Embryonic facial prominence (tissue), 1 donor: Measurements from ENCODE around the gene MYH15.
"Not testable (repeated sequence)": the region's sequence is repeated elsewhere in the genome, so short reads cannot be mapped to it uniquely, and the experiment has no call there.

Experiments
- DNase-seq: peaks from one replicate; pipeline ENCODE4 v3.0.0-alpha.2; 2016; ENCODE audit errors: extremely low spot score

MYH15 gene

GRCh38 chr3:108388136-108389132 is 122.0 kb downstream of the MYH15 start:
- no peak for DNase-seq

DNA sequence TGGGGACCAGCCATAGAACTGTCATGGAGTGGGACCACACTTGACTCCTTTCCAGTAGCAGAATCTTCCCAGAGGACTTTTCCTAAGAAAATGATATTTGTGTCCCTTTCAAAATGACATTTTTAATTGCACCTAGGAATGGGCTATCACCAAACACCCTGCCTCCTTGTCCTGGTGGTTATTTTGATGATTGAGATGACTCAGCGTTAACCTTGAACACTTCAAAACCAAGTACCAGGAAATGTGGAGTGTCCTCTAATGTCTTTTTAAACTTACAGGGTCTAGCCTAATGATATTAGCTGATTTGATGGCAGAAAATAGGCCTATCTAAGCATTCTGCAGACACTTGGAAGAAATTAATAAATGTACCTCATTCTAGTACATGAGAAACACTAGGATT is 123.3 kb downstream of the MYH15 start:
- DNase-seq, result no peak

GRCh38 chr3:108383306-108383705 is 127.1 kb downstream of the MYH15 start:
- no peak for DNase-seq

DNA sequence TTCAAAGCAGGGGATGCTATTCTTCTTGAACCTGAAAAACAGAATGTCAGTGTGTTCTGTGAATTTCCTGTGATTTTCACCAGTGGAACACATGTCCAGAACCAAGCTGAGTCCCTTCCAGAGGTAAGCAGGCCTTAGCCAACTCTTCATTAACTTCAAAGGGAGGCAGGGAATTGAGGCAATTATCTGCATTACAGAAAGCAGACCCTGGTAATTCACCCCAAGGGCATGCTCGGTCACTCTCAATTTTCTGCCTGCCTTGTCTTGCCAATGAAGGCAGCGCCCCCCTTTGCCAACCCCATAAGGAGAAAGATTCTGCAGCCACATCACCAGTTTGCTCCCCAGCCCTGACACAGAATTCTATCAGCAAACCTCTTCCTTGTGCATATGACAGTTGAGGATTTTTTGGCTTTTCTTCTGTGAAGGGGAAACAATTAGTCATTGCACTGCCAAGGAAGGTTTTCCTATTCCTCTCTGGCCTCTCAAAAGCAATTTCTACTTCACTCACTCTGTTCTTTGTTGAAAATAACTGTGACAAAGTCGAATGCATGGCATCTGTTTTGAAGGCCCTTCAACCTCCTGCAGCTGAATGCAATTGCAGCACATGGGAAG is 128.8 kb downstream of the MYH15 start:
- no peak for DNase-seq

DNA sequence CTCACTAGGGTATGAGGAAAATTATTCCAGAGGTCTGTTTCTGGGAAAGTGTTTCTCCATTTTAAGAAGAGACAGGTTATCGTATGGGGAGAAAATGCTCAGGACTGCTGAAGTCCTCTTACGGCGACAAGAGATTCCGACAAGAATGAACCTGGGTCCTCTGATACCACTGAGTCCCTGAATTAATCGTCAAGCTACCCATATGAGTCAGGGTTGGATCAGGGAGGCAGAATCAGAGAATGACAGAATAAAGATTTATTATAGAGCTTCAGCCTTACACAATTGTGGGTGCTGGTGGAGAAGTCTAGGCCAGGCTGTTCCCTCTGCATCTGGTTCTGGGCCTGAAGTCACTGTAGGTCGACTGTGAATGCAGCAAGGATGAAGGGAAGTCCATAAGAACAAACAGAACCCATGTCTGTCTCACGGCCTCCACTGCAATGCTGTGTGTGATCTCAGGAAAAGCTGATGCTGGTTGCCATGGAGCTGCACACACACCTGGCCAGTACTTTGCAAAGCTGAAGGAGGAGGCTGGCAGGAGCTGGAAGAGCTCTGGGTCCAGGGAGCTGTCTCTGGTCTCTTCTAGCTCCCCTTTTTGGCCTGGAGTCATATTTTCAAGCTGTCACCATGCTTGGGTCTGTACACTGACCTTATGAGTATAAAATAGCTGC is 130.1 kb downstream of the MYH15 start:
- no peak for DNase-seq

DNA sequence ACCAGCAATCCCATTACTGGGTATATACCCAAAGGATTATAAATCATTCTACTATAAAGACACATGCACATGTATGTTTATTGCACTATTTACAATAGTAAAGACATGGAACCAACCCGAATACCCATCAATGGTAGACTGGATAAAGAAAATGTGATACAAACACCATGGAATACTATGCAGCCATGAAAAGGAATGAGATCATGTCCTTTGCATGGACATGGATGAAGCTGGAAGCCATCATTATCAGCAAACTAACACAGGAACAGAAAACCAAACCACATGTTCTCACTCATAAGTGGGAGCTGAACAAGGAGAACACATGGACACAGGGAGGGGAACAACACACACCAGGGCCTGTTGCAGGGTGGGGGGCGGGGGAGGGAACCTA is 131.4 kb downstream of the MYH15 start:
- DNase-seq, result not testable (repeated sequence)

DNA sequence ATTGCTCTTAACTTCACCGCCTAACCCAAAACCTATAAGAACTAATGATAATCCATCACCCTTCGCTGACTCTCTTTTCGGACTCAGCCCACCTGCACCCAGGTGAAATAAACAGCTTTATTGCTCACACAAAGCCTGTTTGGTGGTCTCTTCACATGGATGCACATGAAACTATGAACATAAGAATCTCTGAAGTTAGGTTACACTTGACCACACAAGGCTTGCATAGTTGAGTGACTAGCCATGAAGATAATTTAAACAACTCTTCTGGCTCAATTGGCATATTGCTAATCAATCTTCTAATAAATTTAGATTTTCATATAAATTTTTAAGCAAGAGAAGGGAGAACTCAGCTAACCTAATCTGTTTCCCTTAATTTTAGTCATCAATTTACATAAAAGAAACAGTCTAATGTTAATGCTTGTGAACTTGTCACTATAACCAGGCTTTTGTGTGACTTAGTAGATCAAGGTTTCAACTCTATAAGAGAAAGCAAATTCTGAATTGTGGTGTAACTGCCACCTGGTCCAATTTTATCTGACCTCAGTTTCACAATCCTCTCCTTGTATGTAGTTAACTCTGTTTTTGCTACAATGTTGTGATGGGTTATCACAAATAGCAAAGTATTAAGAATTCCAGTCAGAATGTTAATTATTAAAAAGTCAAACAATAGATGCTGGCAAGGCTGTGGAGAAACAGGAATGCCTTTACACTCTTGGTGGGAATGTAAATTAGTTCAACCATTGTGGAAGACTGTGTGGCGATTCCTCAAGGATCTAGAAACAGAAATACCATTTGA is 132.0 kb downstream of the MYH15 start:
- no peak for DNase-seq

- no peak for DNase-seq
These were observed 133.0 kb downstream of the MYH15 start for GRCh38 chr3:108377384-108377783.

- DNase-seq, result no peak
These were observed 134.4 kb downstream of the MYH15 start for GRCh38 chr3:108376026-108376425.

DNA sequence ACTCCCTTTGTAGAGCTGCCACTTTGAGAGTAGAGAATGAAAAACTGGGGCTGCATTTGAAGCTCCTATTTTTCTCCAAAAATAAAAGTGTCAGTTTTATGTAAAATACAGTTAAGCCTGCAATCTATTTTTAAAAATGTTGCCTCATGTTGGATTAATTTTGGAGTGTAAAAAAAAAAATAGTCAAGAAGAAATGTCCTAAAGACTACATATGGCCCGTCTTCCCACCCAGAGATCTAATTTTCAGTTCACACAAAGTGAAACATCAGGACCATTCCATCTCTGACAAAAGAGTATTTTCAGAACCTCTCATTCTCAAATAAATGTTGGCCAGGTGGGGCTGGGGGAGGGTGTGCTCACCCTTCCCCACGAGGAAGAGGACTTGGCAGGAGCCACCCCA is 151.4 kb downstream of the MYH15 start:
- DNase-seq, result no peak

DNA sequence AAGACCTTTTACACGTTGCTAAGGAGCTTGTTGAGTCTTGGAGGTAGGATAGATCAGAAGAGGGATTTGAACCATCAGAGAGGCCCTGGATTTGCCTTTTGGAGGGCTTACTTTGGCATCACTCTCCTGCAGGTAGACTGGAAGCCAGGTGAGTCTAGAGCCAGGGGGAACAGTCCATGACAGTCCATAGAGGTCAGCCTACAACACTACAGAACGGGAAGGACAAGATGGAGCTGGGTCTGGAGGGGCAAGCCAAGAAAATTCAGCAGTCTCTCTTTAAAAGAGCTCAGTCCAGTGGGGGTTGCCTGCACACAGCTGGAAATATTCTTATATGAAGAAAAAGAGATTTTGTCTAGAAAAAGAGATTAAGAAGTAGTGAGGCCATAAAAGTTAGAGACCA is 153.4 kb downstream of the MYH15 start:
- DNase-seq, result no peak

- no peak for DNase-seq
These were observed 155.8 kb downstream of the MYH15 start for GRCh38 chr3:108354562-108354961.

DNA sequence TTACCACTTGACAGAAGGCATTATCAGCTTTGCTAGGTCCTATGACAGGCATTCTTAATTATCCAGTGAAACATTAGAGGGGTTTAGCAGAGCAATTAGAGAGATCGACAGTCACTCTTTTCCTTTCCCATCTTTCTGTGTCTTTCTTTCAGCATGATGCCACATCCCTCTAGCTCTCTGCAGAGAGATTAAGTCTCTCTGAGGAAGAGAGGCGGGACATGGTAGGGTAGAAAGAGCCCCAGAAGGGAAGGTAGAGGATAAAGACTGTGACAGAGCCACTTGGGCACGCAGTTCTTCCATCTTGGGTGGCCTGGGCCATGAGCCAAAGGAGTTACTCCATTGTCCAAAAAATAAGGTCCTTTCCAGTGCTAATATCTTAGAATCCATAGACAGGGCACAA is 158.2 kb downstream of the MYH15 start:
- no peak for DNase-seq

GRCh38 chr3:108346301-108347227 is 163.8 kb downstream of the MYH15 start:
- no peak for DNase-seq

- no peak for DNase-seq
These were observed 164.7 kb downstream of the MYH15 start for GRCh38 chr3:108345492-108346205.

- no peak for DNase-seq
These were observed 166.9 kb downstream of the MYH15 start for GRCh38 chr3:108343491-108343890.

DNA sequence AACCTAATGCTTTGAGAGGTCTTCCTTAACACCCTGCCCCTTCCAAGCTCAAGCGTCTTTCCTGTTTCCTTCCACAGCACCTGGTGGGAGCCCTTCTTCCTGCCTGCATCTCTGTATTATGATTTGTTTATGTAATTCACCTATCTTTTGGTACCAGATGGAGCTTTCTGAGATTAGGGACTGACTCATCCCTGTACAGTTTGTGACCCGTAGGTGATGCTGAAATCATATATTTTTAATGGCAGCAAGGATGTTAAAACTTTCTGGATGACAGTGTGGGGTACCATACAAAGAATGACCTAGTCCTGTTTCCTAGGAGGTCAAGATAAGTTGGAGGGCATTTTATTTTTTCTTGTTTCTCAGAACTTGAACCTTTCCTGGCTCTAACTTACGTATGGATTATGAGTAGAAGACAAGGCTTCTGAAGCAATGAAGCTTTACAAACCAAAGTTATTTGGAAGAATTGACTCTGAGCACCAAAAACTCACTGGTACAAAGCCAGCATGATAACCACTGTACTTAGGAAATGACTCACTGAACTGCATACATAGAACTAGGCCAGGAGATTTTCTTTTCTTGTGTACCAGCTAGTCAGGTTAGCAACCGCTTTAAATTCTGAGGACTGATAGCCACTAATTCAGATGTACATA is 167.4 kb downstream of the MYH15 start:
- DNase-seq, result no peak

DNA sequence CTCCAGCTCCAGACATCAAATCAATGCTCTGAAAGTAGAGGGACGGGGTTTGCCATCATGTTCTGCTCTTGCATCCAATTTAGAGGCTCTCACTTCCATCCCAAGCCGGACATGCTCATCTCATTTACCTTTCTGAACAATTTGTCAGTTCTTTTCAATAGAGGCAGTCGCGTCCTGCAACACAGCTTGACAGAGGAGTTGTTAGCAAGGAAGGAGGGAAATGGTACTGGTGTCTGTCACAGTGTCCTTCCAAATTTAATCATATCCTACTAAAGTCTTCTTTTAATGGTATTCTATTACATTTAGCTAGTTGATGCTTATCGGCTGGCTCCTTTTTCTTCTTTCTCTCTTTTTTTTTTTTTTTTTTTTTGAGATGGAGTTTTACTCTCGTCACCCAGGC is 168.5 kb downstream of the MYH15 start:
- DNase-seq, result no peak

DNA sequence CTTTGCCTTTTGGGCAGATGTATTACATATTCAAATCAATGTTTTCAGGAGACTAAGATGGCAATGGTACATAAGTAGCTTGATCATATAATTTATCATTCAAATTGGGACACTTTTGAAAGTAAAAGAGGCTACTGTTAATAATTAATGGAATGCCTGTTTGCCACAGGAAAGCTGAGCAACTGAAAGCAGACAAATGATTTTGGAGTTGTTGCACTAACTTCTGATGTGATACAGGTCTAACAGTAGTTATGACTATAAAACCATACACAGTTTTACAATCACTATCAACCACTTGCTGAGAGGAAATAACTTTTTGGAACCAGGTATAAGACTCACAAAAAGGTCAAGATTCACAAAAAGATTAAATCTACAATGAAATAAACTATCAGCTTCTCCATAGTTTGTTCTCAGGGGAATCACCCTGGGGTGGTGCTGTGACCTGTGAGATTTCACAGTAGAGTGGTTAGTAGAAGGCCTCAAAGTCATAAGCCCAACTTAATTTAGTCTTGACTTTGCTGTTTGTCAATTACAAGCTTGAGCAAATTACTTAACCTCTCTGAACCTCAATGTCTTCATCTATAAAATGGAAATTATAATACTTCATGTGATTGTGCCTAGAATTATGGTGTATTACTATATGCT is 171.4 kb downstream of the MYH15 start:
- no peak for DNase-seq
